DND-41 (cell line): ENCODE results near the gene SEL1L.
"Not testable (repeated sequence)": the region's sequence is repeated elsewhere in the genome, so short reads cannot be mapped to it uniquely, and the experiment has no call there.

Experiments
- ATAC-seq: fragments of 200-7000 bp; cut with Tn5 transposase; 3 replicates; pipeline ENCODE4 v1.9.1; 2021; ENCODE audit warnings: low read depth; ENCODE audit not compliant: insufficient read depth
- DNase-seq: peaks from one replicate; pipeline ENCODE4 v3.0.0-alpha.2; 2020
- H2AFZ ChIP-seq: 2 replicates; pipeline ENCODE4 v1.6.0; 2012; ENCODE audit warnings: low read depth, low read length
- H3K27ac ChIP-seq: 2 replicates; pipeline ENCODE4 v1.5.1; 2012; ENCODE audit warnings: low read length, inconsistent platforms
- H3K27me3 ChIP-seq: fragments of 200-600 bp; sonication (generic); 2 replicates; pipeline ENCODE4 v1.6.0; 2012; ENCODE audit warnings: low read length, mild to moderate bottlenecking, inconsistent platforms; ENCODE audit not compliant: insufficient read depth, poor library complexity
- H3K36me3 ChIP-seq: 2 replicates; pipeline ENCODE4 v1.5.1; 2012; ENCODE audit warnings: low read length, inconsistent platforms; ENCODE audit not compliant: insufficient read depth
- H3K4me1 ChIP-seq: 2 replicates; pipeline ENCODE4 v1.5.1; 2012; ENCODE audit warnings: mild to moderate bottlenecking, low read length; ENCODE audit not compliant: insufficient read depth
- H3K4me2 ChIP-seq: 2 replicates; pipeline ENCODE4 v1.6.0; 2012; ENCODE audit warnings: mild to moderate bottlenecking, moderate library complexity, low read length, inconsistent platforms; ENCODE audit not compliant: insufficient read depth
- H3K4me3 ChIP-seq, 2 experiments: fragments of 200-600 bp in 1 of 2; shearing (Covaris generic) in 1 of 2; 2 replicates each; pipeline ENCODE4 v1.5.1; 2012 to 2016; ENCODE audit warnings: inconsistent platforms in 2 of 2, low read length in 2 of 2, mild to moderate bottlenecking in 2 of 2, low read depth in 1 of 2, moderate library complexity in 1 of 2
- H3K79me2 ChIP-seq: 2 replicates; pipeline ENCODE4 v1.6.0; 2012; ENCODE audit warnings: low read length, inconsistent platforms; ENCODE audit not compliant: insufficient read depth
- H3K9ac ChIP-seq: 2 replicates; pipeline ENCODE4 v1.6.0; 2012; ENCODE audit warnings: low read depth, mild to moderate bottlenecking, inconsistent platforms, low read length, moderate library complexity
- H3K9me3 ChIP-seq: 2 replicates; pipeline ENCODE4 v1.5.1; 2012; ENCODE audit warnings: low read length, moderate library complexity, mild to moderate bottlenecking, inconsistent platforms; ENCODE audit not compliant: insufficient read depth, severe bottlenecking
- H4K20me1 ChIP-seq: 2 replicates; pipeline ENCODE4 v1.6.0; 2012; ENCODE audit warnings: low read length; ENCODE audit not compliant: insufficient read depth
- CTCF ChIP-seq: IDR thresholded peaks from 2 replicates; pipeline ENCODE4 v1.5.1; 2012; ENCODE audit warnings: borderline replicate concordance, low read length, moderate library complexity, mild to moderate bottlenecking; ENCODE audit not compliant: poor library complexity, severe bottlenecking; ENCODE audit errors: extremely low read depth
- EZH2 ChIP-seq: IDR thresholded peaks from 3 replicates; pipeline ENCODE4 v1.6.1; 2012; ENCODE audit warnings: borderline replicate concordance, low read depth, mild to moderate bottlenecking, moderate library complexity, low read length, inconsistent platforms; ENCODE audit not compliant: severe bottlenecking

The SEL1L gene

GRCh38 chr14:81550001-81550637, 16.5 kb upstream of the SEL1L start:
- TF ChIP-seq EZH2, result no peak
- no peak for TF ChIP-seq CTCF
- Histone ChIP-seq H3K27me3 (no peaks in the 10 kb centered on the region), H3K4me2 (no peak overlapping the region), H3K79me2 (no peaks in the 10 kb centered on the region), H3K36me3 (no peaks in the 10 kb centered on the region), H3K4me3 (no peak overlapping the region), H3K4me1 (no peaks in the 10 kb centered on the region), H3K9ac (no peak overlapping the region), H3K9me3 (no peaks in the 10 kb centered on the region), H3K27ac (no peak overlapping the region), H4K20me1 (no peaks in the 10 kb centered on the region), H2AFZ (no peak overlapping the region)
- DNase-seq (no peak), ATAC-seq (no peak)

GRCh38 chr14:81541206-81541605, 7.6 kb upstream of the SEL1L start:
- H3K27ac ChIP-seq, H3K4me1 ChIP-seq, H4K20me1 ChIP-seq, DNase-seq, ATAC-seq, H3K4me2 ChIP-seq, H3K27me3 ChIP-seq, H3K4me3 ChIP-seq, H3K36me3 ChIP-seq, H3K9ac ChIP-seq, H3K9me3 ChIP-seq, H3K79me2 ChIP-seq, H2AFZ ChIP-seq: not testable (repeated sequence)

- H3K4me3 ChIP-seq, result no peak overlapping the region
- DNase-seq, result no peak
- H3K79me2 ChIP-seq, result peaks cover 14% of the 10 kb centered on the region
- no peak overlapping the region for H3K9ac ChIP-seq
- no peaks in the 10 kb centered on the region for H3K9me3 ChIP-seq
- no peaks in the 10 kb centered on the region; the same call in 1 of the 2 replicates for H3K36me3 ChIP-seq
- no peak overlapping the region for H2AFZ ChIP-seq
- H3K27ac ChIP-seq, result no peak overlapping the region
- H3K4me2 ChIP-seq, result no peak overlapping the region
- peaks cover 7% of the 10 kb centered on the region for H4K20me1 ChIP-seq
- TF ChIP-seq CTCF, result no peak
- no peak for TF ChIP-seq EZH2
- no peak for ATAC-seq
- H3K4me1 ChIP-seq, result peaks cover 19% of the 10 kb centered on the region
- no peaks in the 10 kb centered on the region for H3K27me3 ChIP-seq
Measured at GRCh38 chr14:81537193-81537592, 3.5 kb upstream of the SEL1L start.

GRCh38 chr14:81536241-81536771, 2.7 kb upstream of the SEL1L start:
- DNase-seq, result no peak
- peaks cover 12% of the 10 kb centered on the region for H4K20me1 ChIP-seq
- no peaks in the 10 kb centered on the region for H3K27me3 ChIP-seq
- H2AFZ ChIP-seq, result no peak overlapping the region
- ATAC-seq, result no peak
- H3K4me2 ChIP-seq, result no peak overlapping the region
- H3K4me3 ChIP-seq, result no peak overlapping the region
- peaks cover 23% of the 10 kb centered on the region for H3K79me2 ChIP-seq
- H3K27ac ChIP-seq, result no peak overlapping the region
- H3K4me1 ChIP-seq, result peaks cover 28% of the 10 kb centered on the region
- H3K9me3 ChIP-seq, result no peaks in the 10 kb centered on the region
- no peak for TF ChIP-seq CTCF
- no peak for TF ChIP-seq EZH2
- H3K36me3 ChIP-seq, result peaks cover 6% of the 10 kb centered on the region
- H3K9ac ChIP-seq, result no peak overlapping the region
